Neutrophil (primary cell): ENCODE results near the gene RBM44.

ENCODE experiments used
- H3K27ac ChIP-seq: fragments of 200-600 bp; sonication (generic); 2 replicates; pipeline ENCODE4 v1.5.1; 2016; ENCODE audit warnings: mild to moderate bottlenecking, moderate library complexity
- H3K27me3 ChIP-seq: fragments of 200-600 bp; sonication (generic); 2 replicates; pipeline ENCODE4 v1.6.0; 2016; ENCODE audit warnings: mild to moderate bottlenecking
- H3K36me3 ChIP-seq: fragments of 200-600 bp; sonication (generic); 2 replicates; pipeline ENCODE4 v1.5.1; 2017
- H3K4me1 ChIP-seq, 2 experiments: fragments of 200-600 bp in 1 of 2; sonication (generic) in 1 of 2; 1 replicate in 1 of 2; 2 replicates in 1 of 2; pipeline versions ENCODE4 v1.5.1 to v1.6.1; 2013 to 2016; ENCODE audit warnings: low read depth in 1 of 2, low read length in 1 of 2, mild to moderate bottlenecking in 1 of 2, moderate library complexity in 1 of 2; ENCODE audit not compliant: control insufficient read depth in 1 of 2, insufficient read depth in 1 of 2
- H3K4me3 ChIP-seq, 2 experiments: fragments of 200-600 bp in 1 of 2; sonication (generic) in 1 of 2; 1 replicate in 1 of 2; 2 replicates in 1 of 2; pipeline ENCODE4 v1.5.1; 2013 to 2016; ENCODE audit warnings: low read depth in 1 of 2, low read length in 1 of 2, mild to moderate bottlenecking in 1 of 2, moderate library complexity in 1 of 2
- H3K9me3 ChIP-seq: fragments of 200-600 bp; sonication (generic); 2 replicates; pipeline ENCODE4 v1.5.1; 2016
- TF ChIP-seq, protein P1 (sequence below): fragments of 200-600 bp; sonication (generic); IDR thresholded peaks from 2 replicates; pipeline ENCODE4 v1.5.1; 2016; ENCODE audit warnings: antibody characterized with exemption

RBM44 gene

DNA sequence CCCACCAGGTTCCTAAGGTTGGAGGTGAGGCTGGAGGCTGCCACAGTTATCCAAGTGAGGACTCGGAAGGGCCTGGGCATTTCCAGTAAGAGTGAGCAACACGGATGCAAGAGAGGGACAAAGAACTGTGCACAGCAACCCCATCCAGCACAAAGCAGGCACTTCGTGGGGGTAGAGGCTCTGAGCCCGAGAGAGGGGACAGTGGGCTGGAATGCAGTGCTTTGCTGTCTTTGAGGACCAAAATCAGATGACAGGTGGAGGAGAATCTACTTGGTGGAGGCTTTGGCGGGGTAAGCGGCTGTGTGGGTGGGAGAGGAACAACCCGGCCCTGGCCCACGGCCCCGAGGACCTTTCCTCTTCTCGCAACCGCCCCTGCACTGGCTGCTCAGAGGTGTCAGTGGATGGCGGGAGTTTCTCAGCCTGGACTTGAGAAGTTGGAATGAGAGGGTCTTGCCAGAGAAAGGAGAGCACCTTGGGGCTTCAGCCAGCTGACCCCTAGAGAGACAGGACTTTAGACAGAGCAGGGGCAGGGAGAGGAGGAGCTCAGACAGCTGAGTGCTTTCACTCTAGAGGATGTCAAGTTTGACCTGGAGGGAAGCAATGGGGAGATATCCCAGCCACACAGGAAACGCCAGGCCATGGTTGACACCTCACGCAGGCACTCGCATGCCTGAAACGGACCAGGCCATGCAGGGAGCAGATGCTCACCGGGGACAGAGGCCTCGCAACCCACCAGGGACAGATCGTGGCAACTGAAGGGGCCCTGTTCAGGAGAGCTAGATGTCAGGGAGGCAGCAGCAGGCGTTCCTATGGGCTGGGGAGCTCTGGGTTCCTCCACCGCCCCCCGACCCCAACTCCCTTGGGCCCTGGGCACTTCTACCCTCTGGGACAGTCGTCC lies 72.4 kb downstream of the RBM44 start:
- Histone ChIP-seq H3K27me3 (peaks cover 67% of the 10 kb centered on the region), H3K4me3 (no peak overlapping the region), H3K4me1 (no peaks in the 10 kb centered on the region), H3K27ac (no peak overlapping the region), H3K36me3 (no peaks in the 10 kb centered on the region), H3K9me3 (no peaks in the 10 kb centered on the region)
- TF ChIP-seq, protein P1, sequence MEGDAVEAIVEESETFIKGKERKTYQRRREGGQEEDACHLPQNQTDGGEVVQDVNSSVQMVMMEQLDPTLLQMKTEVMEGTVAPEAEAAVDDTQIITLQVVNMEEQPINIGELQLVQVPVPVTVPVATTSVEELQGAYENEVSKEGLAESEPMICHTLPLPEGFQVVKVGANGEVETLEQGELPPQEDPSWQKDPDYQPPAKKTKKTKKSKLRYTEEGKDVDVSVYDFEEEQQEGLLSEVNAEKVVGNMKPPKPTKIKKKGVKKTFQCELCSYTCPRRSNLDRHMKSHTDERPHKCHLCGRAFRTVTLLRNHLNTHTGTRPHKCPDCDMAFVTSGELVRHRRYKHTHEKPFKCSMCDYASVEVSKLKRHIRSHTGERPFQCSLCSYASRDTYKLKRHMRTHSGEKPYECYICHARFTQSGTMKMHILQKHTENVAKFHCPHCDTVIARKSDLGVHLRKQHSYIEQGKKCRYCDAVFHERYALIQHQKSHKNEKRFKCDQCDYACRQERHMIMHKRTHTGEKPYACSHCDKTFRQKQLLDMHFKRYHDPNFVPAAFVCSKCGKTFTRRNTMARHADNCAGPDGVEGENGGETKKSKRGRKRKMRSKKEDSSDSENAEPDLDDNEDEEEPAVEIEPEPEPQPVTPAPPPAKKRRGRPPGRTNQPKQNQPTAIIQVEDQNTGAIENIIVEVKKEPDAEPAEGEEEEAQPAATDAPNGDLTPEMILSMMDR: no peak

DNA sequence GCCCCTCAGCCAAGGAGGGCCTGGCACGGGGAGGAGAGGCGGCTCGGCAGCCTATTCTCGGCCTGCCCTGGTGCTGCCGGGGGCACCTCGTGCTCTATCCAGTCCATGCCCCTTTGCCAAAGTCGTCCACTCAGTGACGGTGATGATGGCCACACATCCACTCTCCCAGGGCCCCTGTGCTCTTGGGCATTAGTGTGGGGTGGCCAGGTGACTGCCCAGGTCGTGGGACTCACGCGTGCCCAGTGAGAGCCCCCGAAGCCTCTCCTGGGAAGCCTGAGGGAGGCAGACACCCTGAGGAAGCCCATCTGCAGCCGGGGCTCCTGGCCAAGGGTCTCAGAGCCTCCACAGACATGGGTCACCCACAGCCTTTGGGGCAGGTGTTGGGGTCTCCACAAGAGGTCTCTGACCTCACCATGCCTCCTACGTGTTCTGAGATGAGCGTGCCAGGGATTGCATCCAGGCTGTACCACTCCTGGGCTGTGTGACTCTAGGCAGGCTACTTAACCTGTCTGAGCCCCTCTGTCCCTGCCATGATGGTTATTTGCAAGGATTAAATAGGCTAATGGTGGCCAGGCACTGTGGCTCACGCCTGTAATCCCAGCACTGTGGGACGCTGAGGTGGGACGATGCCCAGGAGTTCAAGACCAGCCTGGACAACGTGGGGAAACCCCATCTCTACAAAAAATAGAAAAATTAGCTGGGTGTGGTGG lies 73.8 kb downstream of the RBM44 start:
- no peaks in the 10 kb centered on the region for H3K4me1 ChIP-seq
- no peak overlapping the region for H3K27ac ChIP-seq
- H3K36me3 ChIP-seq: no peaks in the 10 kb centered on the region
- H3K9me3 ChIP-seq: no peaks in the 10 kb centered on the region
- TF ChIP-seq, protein P1: no peak
- peaks cover 62% of the 10 kb centered on the region for H3K27me3 ChIP-seq
- no peak overlapping the region for H3K4me3 ChIP-seq

DNA sequence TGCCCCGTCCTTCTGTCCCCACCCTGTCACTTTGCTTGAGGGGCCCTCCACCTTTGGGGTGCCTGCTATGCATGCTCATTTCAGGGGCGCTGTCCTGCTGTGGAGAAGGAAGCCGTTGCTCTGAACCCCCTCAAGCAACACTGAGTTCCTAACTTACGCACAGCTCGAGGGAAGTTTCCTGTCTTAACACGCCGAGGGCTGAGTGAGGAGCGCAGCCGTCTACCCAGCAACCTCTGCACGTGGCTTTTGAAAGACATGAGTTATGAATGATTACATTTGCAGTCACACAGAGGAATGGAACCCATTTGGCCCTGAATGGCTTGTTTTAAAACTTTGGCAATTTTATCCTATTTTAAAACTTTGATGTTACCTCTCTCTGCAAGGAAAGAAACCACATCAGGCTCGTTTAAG lies 74.8 kb downstream of the RBM44 start:
- TF ChIP-seq, protein P1: no peak
- Histone ChIP-seq H3K9me3 (no peaks in the 10 kb centered on the region), H3K4me1 (no peaks in the 10 kb centered on the region), H3K27ac (no peak overlapping the region), H3K36me3 (no peaks in the 10 kb centered on the region), H3K27me3 (peaks cover 51% of the 10 kb centered on the region), H3K4me3 (no peak overlapping the region)

DNA sequence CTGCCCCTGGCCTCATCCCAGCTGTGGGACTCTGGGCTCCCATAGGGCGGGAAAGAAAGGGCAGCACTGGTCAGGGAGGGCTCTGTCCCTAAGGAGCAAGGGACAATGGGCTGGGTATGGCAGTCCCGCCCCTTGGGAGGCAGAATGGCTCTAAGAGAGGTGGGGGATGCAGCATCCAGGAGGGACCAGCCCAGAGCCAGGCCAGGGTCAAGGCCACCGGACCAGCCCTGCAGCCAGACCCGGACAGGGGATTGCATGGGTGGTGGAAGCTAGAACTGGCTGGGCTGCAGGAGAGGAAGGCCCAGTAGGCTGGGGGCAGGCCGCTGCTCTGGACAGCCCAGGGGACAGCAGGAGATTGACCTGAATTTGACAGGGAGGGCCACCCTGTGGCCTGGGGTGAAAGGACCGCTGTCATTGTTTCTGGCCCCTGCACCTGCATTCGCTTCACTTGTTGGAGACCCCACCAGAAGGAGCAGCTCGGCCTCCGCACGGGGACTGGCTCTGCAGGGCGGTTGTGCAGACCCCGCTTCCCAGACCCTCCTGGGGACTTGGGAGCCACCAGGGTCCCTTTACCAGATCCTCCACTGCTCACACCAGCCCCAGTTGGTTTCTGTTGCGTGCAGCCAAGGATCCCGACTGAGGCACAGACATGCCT lies 75.4 kb downstream of the RBM44 start:
- no peaks in the 10 kb centered on the region for H3K4me1 ChIP-seq

GRCh38 chr2:237874585-237875161 lies 76.1 kb downstream of the RBM44 start:
- no peaks in the 10 kb centered on the region for H3K36me3 ChIP-seq
- peaks cover 38% of the 10 kb centered on the region for H3K27me3 ChIP-seq
- H3K4me1 ChIP-seq: no peaks in the 10 kb centered on the region
- H3K27ac ChIP-seq: no peak overlapping the region
- no peaks in the 10 kb centered on the region for H3K9me3 ChIP-seq
- H3K4me3 ChIP-seq: no peak overlapping the region
- TF ChIP-seq, protein P1: no peak

More for the DNA sequence above, 75.4 kb downstream of the RBM44 start:
- no peak overlapping the region for H3K4me3 ChIP-seq
- H3K27me3 ChIP-seq: peaks cover 45% of the 10 kb centered on the region
- no peaks in the 10 kb centered on the region for H3K36me3 ChIP-seq
- no peak overlapping the region for H3K27ac ChIP-seq
- no peaks in the 10 kb centered on the region for H3K9me3 ChIP-seq
- TF ChIP-seq, protein P1: no peak
